NT2/D1 (cell line): ENCODE results near the gene DLGAP3.

ENCODE experiments used
- DNase-seq: peaks from one replicate; pipeline ENCODE4 v3.0.0-alpha.2; 2011; ENCODE audit warnings: low read depth, low spot score
- H3K27me3 ChIP-seq: 2 replicates; pipeline ENCODE4 v1.6.0; 2011; ENCODE audit warnings: mild to moderate bottlenecking; ENCODE audit not compliant: insufficient read length, insufficient read depth
- H3K36me3 ChIP-seq: 2 replicates; pipeline ENCODE4 v1.6.1; 2011; ENCODE audit warnings: mild to moderate bottlenecking, low read length, mixed read lengths; ENCODE audit not compliant: insufficient read depth, insufficient read length
- H3K4me1 ChIP-seq: 2 replicates; pipeline ENCODE4 v1.5.1; 2011; ENCODE audit not compliant: insufficient read depth, insufficient read length
- H3K4me3 ChIP-seq: 2 replicates; pipeline ENCODE4 v1.5.1; 2011; ENCODE audit warnings: low read depth; ENCODE audit not compliant: insufficient read length
- H3K9ac ChIP-seq: 2 replicates; pipeline ENCODE4 v1.6.0; 2011; ENCODE audit warnings: low read depth; ENCODE audit not compliant: insufficient read length
- H3K9me3 ChIP-seq: 2 replicates; pipeline ENCODE4 v1.5.1; 2011; ENCODE audit warnings: mild to moderate bottlenecking, low read length; ENCODE audit not compliant: insufficient read depth
- SUZ12 ChIP-seq: IDR thresholded peaks from 2 replicates; pipeline ENCODE4 v1.6.1; 2011; ENCODE audit not compliant: insufficient read length, insufficient read depth; ENCODE audit errors: extremely low read depth
- YY1 ChIP-seq: IDR thresholded peaks from 2 replicates; pipeline ENCODE4 v1.6.1; 2011; ENCODE audit not compliant: insufficient read length, insufficient read depth
- ZNF274 ChIP-seq: IDR thresholded peaks from 2 replicates; pipeline ENCODE4 v1.6.1; 2011; ENCODE audit warnings: mild to moderate bottlenecking, low read depth, low read length

The DLGAP3 gene

GRCh38 chr1:34863501-34863900, 65.9 kb downstream of the DLGAP3 start:
- Histone ChIP-seq H3K4me3 (no peak overlapping the region), H3K4me1 (no peaks in the 10 kb centered on the region), H3K27me3 (peaks cover 41% of the 10 kb centered on the region), H3K36me3 (no peaks in the 10 kb centered on the region), H3K9me3 (no peaks in the 10 kb centered on the region), H3K9ac (no peak overlapping the region)
- no peak for TF ChIP-seq YY1
- TF ChIP-seq SUZ12, result no peak
- no peak for TF ChIP-seq ZNF274
- DNase-seq, result no peak

GRCh38 chr1:34859446-34860200, 69.8 kb downstream of the DLGAP3 start, which contains the start of gene SMIM12:
Gene SMIM12, minus strand, starts transcription at chr1:34859749. Its CDS starts 3,772 bp downstream, at chr1:34855977.
- H3K4me1 ChIP-seq, result no peaks in the 10 kb centered on the region
- no peaks in the 10 kb centered on the region for H3K9me3 ChIP-seq

GRCh38 chr1:34858901-34859445, 70.5 kb downstream of the DLGAP3 start:
- Histone ChIP-seq H3K4me1 (no peaks in the 10 kb centered on the region), H3K4me3 (peak overlapping the region; percentile 100), H3K9me3 (no peaks in the 10 kb centered on the region), H3K9ac (peak overlapping the region; percentile 99), H3K27me3 (peaks cover 4% of the 10 kb centered on the region), H3K36me3 (peaks cover 36% of the 10 kb centered on the region)
- no peak for DNase-seq
- TF ChIP-seq ZNF274 (no peak), YY1 (no peak), SUZ12 (no peak)

More at GRCh38 chr1:34859446-34860200, 69.8 kb downstream of the DLGAP3 start, which contains the start of gene SMIM12:
- TF ChIP-seq SUZ12 (no peak), YY1 (no peak), ZNF274 (no peak)
- peak; percentile 91 for DNase-seq
- Histone ChIP-seq H3K9ac (peak within 1 kb of the TSS; percentile 99), H3K27me3 (peaks cover 10% of the 10 kb centered on the region), H3K4me3 (peak within 1 kb of the TSS; percentile 100), H3K36me3 (peaks cover 29% of the 10 kb centered on the region)

- Histone ChIP-seq H3K4me3 (no peak overlapping the region), H3K4me1 (no peaks in the 10 kb centered on the region), H3K9me3 (no peaks in the 10 kb centered on the region), H3K27me3 (no peaks in the 10 kb centered on the region), H3K9ac (no peak overlapping the region), H3K36me3 (peaks cover 54% of the 10 kb centered on the region)
- no peak for TF ChIP-seq SUZ12
- no peak for TF ChIP-seq ZNF274
- no peak for TF ChIP-seq YY1
- no peak for DNase-seq
Measured at GRCh38 chr1:34856697-34857096, 72.8 kb downstream of the DLGAP3 start.

- Histone ChIP-seq H3K27me3 (no peaks in the 10 kb centered on the region), H3K9ac (no peak overlapping the region), H3K9me3 (no peaks in the 10 kb centered on the region), H3K4me3 (no peak overlapping the region), H3K36me3 (peaks cover 81% of the 10 kb centered on the region), H3K4me1 (peaks cover 2% of the 10 kb centered on the region)
- peak; percentile 99 for DNase-seq
- TF ChIP-seq ZNF274, result no peak
- TF ChIP-seq YY1, result no peak
- TF ChIP-seq SUZ12, result no peak
Measured at GRCh38 chr1:34852677-34853217, 76.7 kb downstream of the DLGAP3 start.

GRCh38 chr1:34851431-34852105, 77.9 kb downstream of the DLGAP3 start:
- peaks cover 72% of the 10 kb centered on the region for H3K36me3 ChIP-seq
- peaks cover 2% of the 10 kb centered on the region for H3K4me1 ChIP-seq
- TF ChIP-seq SUZ12, result no peak
- TF ChIP-seq ZNF274, result no peak
- no peak for TF ChIP-seq YY1
- no peak overlapping the region for H3K4me3 ChIP-seq
- no peak overlapping the region for H3K9ac ChIP-seq
- H3K27me3 ChIP-seq, result no peaks in the 10 kb centered on the region
- DNase-seq, result no peak
- H3K9me3 ChIP-seq, result no peaks in the 10 kb centered on the region

- TF ChIP-seq YY1 (no peak), SUZ12 (no peak), ZNF274 (no peak)
- Histone ChIP-seq H3K9ac (no peak overlapping the region), H3K4me1 (peaks cover 5% of the 10 kb centered on the region), H3K4me3 (no peak overlapping the region), H3K27me3 (no peaks in the 10 kb centered on the region), H3K36me3 (peaks cover 62% of the 10 kb centered on the region), H3K9me3 (no peaks in the 10 kb centered on the region)
- DNase-seq, result no peak
Measured at GRCh38 chr1:34850382-34850781, 79.1 kb downstream of the DLGAP3 start.
